Osteoblast (primary cell): ENCODE measurements around the gene DNLZ. TPM values are rescaled to one million over a fixed set of nuclear protein-coding genes. Genes with fewer than 3 reads are reported as not detected.
A peak's percentile ranks its signal among the peaks of the same experiment; 100 is the strongest.

Source experiments
- DNase-seq: peaks from one replicate; pipeline ENCODE4 v3.0.0; 2011; ENCODE audit warnings: low spot score, mixed read lengths; ENCODE audit not compliant: insufficient read length; ENCODE audit errors: missing footprints
- H2AFZ ChIP-seq: 2 replicates; pipeline ENCODE4 v1.6.0; 2011; ENCODE audit warnings: mild to moderate bottlenecking, low read length
- H3K27ac ChIP-seq: 2 replicates; pipeline ENCODE4 v1.5.1; 2011; ENCODE audit warnings: mild to moderate bottlenecking, low read depth, low read length, moderate library complexity
- H3K27me3 ChIP-seq: 2 replicates; pipeline ENCODE4 v1.6.0; 2012; ENCODE audit warnings: mild to moderate bottlenecking, control low read depth, inconsistent platforms, low read length, moderate library complexity; ENCODE audit not compliant: insufficient read depth
- H3K36me3 ChIP-seq: 2 replicates; pipeline ENCODE4 v1.5.1; 2011; ENCODE audit warnings: mild to moderate bottlenecking, low read length, control low read depth, moderate library complexity; ENCODE audit not compliant: insufficient read depth
- H3K4me1 ChIP-seq: 2 replicates; pipeline ENCODE4 v1.5.1; 2011; ENCODE audit warnings: mild to moderate bottlenecking, low read length, control low read depth, moderate library complexity; ENCODE audit not compliant: insufficient read depth
- H3K4me2 ChIP-seq: 2 replicates; pipeline ENCODE4 v1.6.0; 2011; ENCODE audit warnings: mild to moderate bottlenecking, low read length; ENCODE audit not compliant: insufficient read depth
- H3K4me3 ChIP-seq: fragments of 200-600 bp; sonication (generic); 3 replicates; pipeline ENCODE4 v1.5.1; 2012; ENCODE audit warnings: mild to moderate bottlenecking, low read length, inconsistent platforms; ENCODE audit not compliant: insufficient read depth
- H3K79me2 ChIP-seq: 2 replicates; pipeline ENCODE4 v1.6.0; 2012; ENCODE audit warnings: mild to moderate bottlenecking, low read length, control low read depth, inconsistent platforms; ENCODE audit not compliant: insufficient read depth
- H3K9me3 ChIP-seq: 2 replicates; pipeline ENCODE4 v1.5.1; 2011; ENCODE audit warnings: low read depth, low read length, control low read depth
- H4K20me1 ChIP-seq: 2 replicates; pipeline ENCODE4 v1.6.0; 2012; ENCODE audit warnings: mild to moderate bottlenecking, low read length, control low read depth; ENCODE audit not compliant: insufficient read depth
- total RNA-seq: library from RNA; depleted of rRNA; stranded (reverse); fragments of >200 nt; gene quantifications from 2 replicates; pipeline ENCODE4 v1.2.3, GENCODE V29; 2012
- TF ChIP-seq, protein P1 (sequence below): IDR thresholded peaks from 2 replicates; pipeline ENCODE4 v1.5.1; 2011; ENCODE audit warnings: mild to moderate bottlenecking, low read depth, low read length, moderate library complexity; ENCODE audit errors: extremely low read depth

The DNLZ gene
- total RNA-seq, 1 donor, result 4.3 TPM

DNA sequence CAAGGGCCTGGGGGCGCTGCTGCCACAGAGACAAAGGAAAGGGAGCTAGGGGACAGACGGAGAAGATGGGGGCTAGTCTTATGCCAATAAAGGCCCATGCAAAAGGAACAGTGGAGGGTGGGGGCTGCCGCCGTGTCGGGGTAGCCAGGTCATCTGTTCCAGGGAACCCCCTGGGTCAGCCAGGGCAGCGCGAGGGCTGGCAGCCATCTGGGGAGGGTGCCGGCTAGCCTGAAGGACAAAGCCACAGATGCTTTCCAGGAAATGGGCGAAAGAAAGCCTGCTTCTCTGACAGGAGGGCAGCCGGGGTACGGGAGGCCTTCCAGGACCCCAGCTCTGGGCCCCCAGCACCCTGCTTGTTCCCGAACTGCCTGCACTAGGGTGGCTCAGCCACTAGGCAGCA, 11.6 kb upstream of the DNLZ start:
- Histone ChIP-seq H3K27me3 (no peaks in the 10 kb centered on the region), H3K79me2 (no peaks in the 10 kb centered on the region), H4K20me1 (no peaks in the 10 kb centered on the region), H3K4me3 (no peak overlapping the region), H3K27ac (no peak overlapping the region), H3K4me2 (no peak overlapping the region), H3K36me3 (peaks cover 3% of the 10 kb centered on the region), H3K9me3 (no peaks in the 10 kb centered on the region), H2AFZ (no peak overlapping the region), H3K4me1 (peaks cover 14% of the 10 kb centered on the region)
- DNase-seq, result no peak
- TF ChIP-seq, protein P1, sequence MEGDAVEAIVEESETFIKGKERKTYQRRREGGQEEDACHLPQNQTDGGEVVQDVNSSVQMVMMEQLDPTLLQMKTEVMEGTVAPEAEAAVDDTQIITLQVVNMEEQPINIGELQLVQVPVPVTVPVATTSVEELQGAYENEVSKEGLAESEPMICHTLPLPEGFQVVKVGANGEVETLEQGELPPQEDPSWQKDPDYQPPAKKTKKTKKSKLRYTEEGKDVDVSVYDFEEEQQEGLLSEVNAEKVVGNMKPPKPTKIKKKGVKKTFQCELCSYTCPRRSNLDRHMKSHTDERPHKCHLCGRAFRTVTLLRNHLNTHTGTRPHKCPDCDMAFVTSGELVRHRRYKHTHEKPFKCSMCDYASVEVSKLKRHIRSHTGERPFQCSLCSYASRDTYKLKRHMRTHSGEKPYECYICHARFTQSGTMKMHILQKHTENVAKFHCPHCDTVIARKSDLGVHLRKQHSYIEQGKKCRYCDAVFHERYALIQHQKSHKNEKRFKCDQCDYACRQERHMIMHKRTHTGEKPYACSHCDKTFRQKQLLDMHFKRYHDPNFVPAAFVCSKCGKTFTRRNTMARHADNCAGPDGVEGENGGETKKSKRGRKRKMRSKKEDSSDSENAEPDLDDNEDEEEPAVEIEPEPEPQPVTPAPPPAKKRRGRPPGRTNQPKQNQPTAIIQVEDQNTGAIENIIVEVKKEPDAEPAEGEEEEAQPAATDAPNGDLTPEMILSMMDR, result no peak

DNA sequence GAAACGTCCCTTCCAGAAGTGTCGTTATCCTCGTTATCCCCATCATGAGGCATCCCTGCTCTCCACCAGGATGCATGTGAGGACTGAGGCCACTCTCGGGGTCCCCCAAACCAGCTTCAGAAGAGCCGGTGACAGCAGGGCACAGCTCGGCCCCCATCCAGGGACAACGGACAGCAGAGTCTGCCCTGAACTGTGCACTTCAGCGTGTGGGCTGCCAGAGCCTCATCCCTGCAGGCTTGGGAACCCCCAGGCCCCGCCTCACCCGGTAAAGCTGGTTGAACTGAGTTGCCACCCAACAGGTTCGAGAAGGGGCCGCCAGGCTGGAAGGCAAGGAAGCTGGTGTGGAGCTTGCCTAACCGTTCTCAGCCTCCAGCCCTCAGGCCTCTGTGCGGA, 10.6 kb upstream of the DNLZ start:
- TF ChIP-seq, protein P1, result no peak
- no peak overlapping the region for H3K4me3 ChIP-seq
- no peak overlapping the region for H3K27ac ChIP-seq
- H3K4me1 ChIP-seq, result peaks cover 14% of the 10 kb centered on the region
- no peak overlapping the region for H3K4me2 ChIP-seq
- H3K27me3 ChIP-seq, result no peaks in the 10 kb centered on the region
- no peaks in the 10 kb centered on the region for H3K79me2 ChIP-seq
- no peaks in the 10 kb centered on the region for H3K9me3 ChIP-seq
- H3K36me3 ChIP-seq, result peaks cover 3% of the 10 kb centered on the region
- H4K20me1 ChIP-seq, result no peaks in the 10 kb centered on the region
- no peak overlapping the region for H2AFZ ChIP-seq
- no peak for DNase-seq

- DNase-seq, result no peak
- H3K79me2 ChIP-seq, result no peaks in the 10 kb centered on the region
- no peaks in the 10 kb centered on the region for H3K9me3 ChIP-seq
- TF ChIP-seq, protein P1, result no peak
- H4K20me1 ChIP-seq, result no peaks in the 10 kb centered on the region
- peak within 1 kb of the TSS; percentile 61 for H3K27ac ChIP-seq
- no peaks in the 10 kb centered on the region for H3K27me3 ChIP-seq
- peak within 1 kb of the TSS; percentile 77 for H2AFZ ChIP-seq
- H3K4me3 ChIP-seq, result peak within 1 kb of the TSS; percentile 56
- H3K4me1 ChIP-seq, result peaks cover 14% of the 10 kb centered on the region
- peaks cover 3% of the 10 kb centered on the region for H3K36me3 ChIP-seq
- peak within 1 kb of the TSS; percentile 75 for H3K4me2 ChIP-seq
These were observed 10.0 kb upstream of the DNLZ start, which contains the start of gene CARD9 for GRCh38 chr9:136373300-136374182. TSS of gene CARD9 (minus strand) at chr9:136373669. CDS start at chr9:136372078, 1,591 bp downstream.

- H3K4me1 ChIP-seq, result peaks cover 14% of the 10 kb centered on the region
- TF ChIP-seq, protein P1, result peak; percentile 25
- H3K27me3 ChIP-seq, result no peaks in the 10 kb centered on the region
- no peaks in the 10 kb centered on the region for H3K9me3 ChIP-seq
- peak overlapping the region; percentile 77 for H2AFZ ChIP-seq
- peak overlapping the region; percentile 61 for H3K27ac ChIP-seq
- peaks cover 3% of the 10 kb centered on the region for H3K36me3 ChIP-seq
- no peaks in the 10 kb centered on the region for H4K20me1 ChIP-seq
- no peaks in the 10 kb centered on the region for H3K79me2 ChIP-seq
- DNase-seq, result peak; percentile 99
- H3K4me2 ChIP-seq, result peak overlapping the region; percentile 75
- H3K4me3 ChIP-seq, result peak overlapping the region; percentile 56
These were observed 9.2 kb upstream of the DNLZ start for GRCh38 chr9:136372561-136373299.
